Measurements from ENCODE around the gene TPMT. TPM values are rescaled to one million over a fixed set of nuclear protein-coding genes. Genes with fewer than 3 reads are reported as not detected.
A peak's percentile ranks its signal among the peaks of the same experiment; 100 is the strongest.
"Not testable (repeated sequence)": the region's sequence is repeated elsewhere in the genome, so short reads cannot be mapped to it uniquely, and the experiment has no call there.

TPMT gene
- total RNA-seq, 1 donor from 2014 or later, result 10.5 TPM

GRCh38 chr6:18151801-18152200, 3.1 kb downstream of the TPMT start:
- no peak overlapping the region for H3K27ac ChIP-seq (ENCODE audit: low read depth, low read length)
- H4K20me1 ChIP-seq (ENCODE audit: insufficient read depth, low read length), result no peaks in the 10 kb centered on the region
- Mint-ChIP-seq H3K27ac (ENCODE audit: unreplicated experiment) (no peak overlapping the region), H3K4me3 (ENCODE audit: unreplicated experiment) (no peak overlapping the region), H3K36me3 (ENCODE audit: low read depth, unreplicated experiment) (no peaks in the 10 kb centered on the region), H3K9me3 (ENCODE audit: unreplicated experiment) (no peaks in the 10 kb centered on the region), H3K4me1 (ENCODE audit: low read depth, unreplicated experiment) (peaks cover 6% of the 10 kb centered on the region), H3K27me3 (ENCODE audit: low read depth, unreplicated experiment) (no peaks in the 10 kb centered on the region)
- no peaks in the 10 kb centered on the region for H3K79me2 ChIP-seq (ENCODE audit: insufficient read depth, low read length)
- FAIRE-seq, result no peak
- no peaks in the 10 kb centered on the region for H3K27me3 ChIP-seq (ENCODE audit: insufficient read depth, low read length)
- H3K4me1 ChIP-seq (ENCODE audit: insufficient read depth, low read length), result peaks cover 28% of the 10 kb centered on the region
- no peak overlapping the region for H3K4me2 ChIP-seq (ENCODE audit: low read length)
- TF ChIP-seq EZH2 (IDR thresholded peaks at IDR 0.05; ENCODE audit: insufficient read depth, low read length), result no peak
- no peak for TF ChIP-seq CTCF (IDR thresholded peaks at IDR 0.05; ENCODE audit: insufficient read depth, low read depth, low read length)
- no peaks in the 10 kb centered on the region for H3K9me3 ChIP-seq (ENCODE audit: insufficient read depth, low read depth, low read length)
- no peak for DNase-seq (ENCODE audit: low read depth)
- no peak overlapping the region for H3K9ac ChIP-seq (ENCODE audit: low read length)
- H3K4me3 ChIP-seq (ENCODE audit: insufficient read depth, low read depth, low read length), result no peak overlapping the region
- H2AFZ ChIP-seq (ENCODE audit: low read depth, low read length), result no peak overlapping the region
- no peaks in the 10 kb centered on the region for H3K36me3 ChIP-seq (ENCODE audit: insufficient read depth, low read length)

GRCh38 chr6:18151391-18151790, 3.5 kb downstream of the TPMT start:
- not testable (repeated sequence) for H2AFZ ChIP-seq (ENCODE audit: low read depth, low read length); H3K9me3 ChIP-seq (ENCODE audit: insufficient read depth, low read depth, low read length); H3K4me2 ChIP-seq (ENCODE audit: low read length); H4K20me1 ChIP-seq (ENCODE audit: insufficient read depth, low read length); H3K79me2 ChIP-seq (ENCODE audit: insufficient read depth, low read length); H3K9me3 Mint-ChIP-seq (ENCODE audit: unreplicated experiment); DNase-seq (ENCODE audit: low read depth); H3K27ac ChIP-seq (ENCODE audit: low read depth, low read length); H3K36me3 Mint-ChIP-seq (ENCODE audit: low read depth, unreplicated experiment); FAIRE-seq; H3K4me3 Mint-ChIP-seq (ENCODE audit: unreplicated experiment); H3K4me3 ChIP-seq (ENCODE audit: insufficient read depth, low read depth, low read length); H3K27ac Mint-ChIP-seq (ENCODE audit: unreplicated experiment); H3K9ac ChIP-seq (ENCODE audit: low read length); H3K27me3 Mint-ChIP-seq (ENCODE audit: low read depth, unreplicated experiment); H3K27me3 ChIP-seq (ENCODE audit: insufficient read depth, low read length); H3K36me3 ChIP-seq (ENCODE audit: insufficient read depth, low read length); H3K4me1 Mint-ChIP-seq (ENCODE audit: low read depth, unreplicated experiment)
- peaks cover 28% of the 10 kb centered on the region for H3K4me1 ChIP-seq (ENCODE audit: insufficient read depth, low read length)

GRCh38 chr6:18148304-18149025, 6.4 kb downstream of the TPMT start:
- H3K4me3 Mint-ChIP-seq (ENCODE audit: unreplicated experiment), result no peak overlapping the region
- no peak overlapping the region for H3K4me2 ChIP-seq (ENCODE audit: low read length)
- no peak overlapping the region for H3K4me3 ChIP-seq (ENCODE audit: insufficient read depth, low read depth, low read length)
- H3K9me3 Mint-ChIP-seq (ENCODE audit: unreplicated experiment), result no peaks in the 10 kb centered on the region
- no peaks in the 10 kb centered on the region for H3K79me2 ChIP-seq (ENCODE audit: insufficient read depth, low read length)
- H3K27ac Mint-ChIP-seq (ENCODE audit: unreplicated experiment), result no peak overlapping the region
- H3K27me3 Mint-ChIP-seq (ENCODE audit: low read depth, unreplicated experiment), result no peaks in the 10 kb centered on the region
- no peaks in the 10 kb centered on the region for H3K27me3 ChIP-seq (ENCODE audit: insufficient read depth, low read length)
- H3K36me3 Mint-ChIP-seq (ENCODE audit: low read depth, unreplicated experiment), result no peaks in the 10 kb centered on the region
- H3K9ac ChIP-seq (ENCODE audit: low read length), result no peak overlapping the region
- TF ChIP-seq CTCF (IDR thresholded peaks at IDR 0.05; ENCODE audit: insufficient read depth, low read depth, low read length) (no peak), EZH2 (IDR thresholded peaks at IDR 0.05; ENCODE audit: insufficient read depth, low read length) (no peak)
- no peaks in the 10 kb centered on the region for H3K36me3 ChIP-seq (ENCODE audit: insufficient read depth, low read length)
- H3K9me3 ChIP-seq (ENCODE audit: insufficient read depth, low read depth, low read length), result no peaks in the 10 kb centered on the region
- H3K27ac ChIP-seq (ENCODE audit: low read depth, low read length), result peak overlapping the region; percentile 43
- H3K4me1 Mint-ChIP-seq (ENCODE audit: low read depth, unreplicated experiment), result peaks cover 5% of the 10 kb centered on the region
- H4K20me1 ChIP-seq (ENCODE audit: insufficient read depth, low read length), result no peaks in the 10 kb centered on the region
- FAIRE-seq (no peak), DNase-seq (ENCODE audit: low read depth) (peak; percentile 92)
- H3K4me1 ChIP-seq (ENCODE audit: insufficient read depth, low read length), result peaks cover 13% of the 10 kb centered on the region
- H2AFZ ChIP-seq (ENCODE audit: low read depth, low read length), result no peak overlapping the region
